Panc1 (cell line): ENCODE measurements around the gene NIPAL3. TPM values are rescaled to one million over a fixed set of nuclear protein-coding genes. Genes with fewer than 3 reads are reported as not detected.

ENCODE experiments used
- ATAC-seq: fragments of 200-7000 bp; cut with Tn5 transposase; 2 replicates; pipeline ENCODE4 v1.9.1; 2020; ENCODE audit warnings: mild to moderate bottlenecking, moderate library complexity
- BruUV-seq: library from RNA; stranded (reverse); fragments of 400-500 nt; replicated peaks from 2 replicates; lab custom pipeline; 2021; lab: Mats Ljungman, UMichigan
- CTCF ChIA-PET: fragments of 300-600 bp; sonication (Branson Sonifier 250); formaldehyde crosslinking; loops from one replicate; lab custom pipeline; 2022; ENCODE audit warnings: antibody characterized with exemption; lab: Charles Lee
- POLR2A ChIA-PET: fragments of 300-600 bp; sonication (Branson Sonifier 250); formaldehyde crosslinking; loops from one replicate; lab custom pipeline; 2022; ENCODE audit warnings: antibody characterized with exemption; lab: Charles Lee
- DNase-seq: peaks from one replicate; pipeline ENCODE4 v3.0.0-alpha.2; 2010; ENCODE audit warnings: low read depth, low spot score
- H3K27ac ChIP-seq: 2 replicates; pipeline ENCODE4 v1.5.1; 2011; ENCODE audit warnings: mild to moderate bottlenecking, low read length, inconsistent platforms
- H3K27me3 ChIP-seq: fragments of 200-500 bp; sonication (Bioruptor generic); 2 replicates; pipeline ENCODE4 v1.6.0; 2014; ENCODE audit warnings: low read length, inconsistent platforms; ENCODE audit not compliant: control insufficient read depth, insufficient read depth
- H3K36me3 ChIP-seq: fragments of 200-500 bp; sonication (Bioruptor generic); 2 replicates; pipeline ENCODE4 v1.5.1; 2014; ENCODE audit warnings: inconsistent platforms, mild to moderate bottlenecking, low read length, moderate library complexity; ENCODE audit not compliant: control insufficient read depth, insufficient read depth
- H3K4me1 ChIP-seq: 2 replicates; pipeline ENCODE4 v1.5.1; 2011; ENCODE audit warnings: inconsistent platforms, mild to moderate bottlenecking, low read length, moderate library complexity; ENCODE audit not compliant: control insufficient read depth, insufficient read depth
- H3K4me3 ChIP-seq, 2 experiments: 2 replicates each; pipeline ENCODE4 v1.5.1; 2011 to 2012; ENCODE audit warnings: low read depth in 2 of 2, low read length in 2 of 2, mild to moderate bottlenecking in 2 of 2, inconsistent platforms in 1 of 2, moderate library complexity in 1 of 2
- H3K9me3 ChIP-seq: fragments of 200-500 bp; sonication (Bioruptor generic); 2 replicates; pipeline ENCODE4 v1.5.1; 2014; ENCODE audit warnings: low read depth, mild to moderate bottlenecking, inconsistent platforms, low read length, moderate library complexity; ENCODE audit not compliant: control insufficient read depth, insufficient read depth
- POLR2AphosphoS5 ChIP-seq: IDR thresholded peaks from 2 replicates; pipeline ENCODE4 v1.6.1; 2012; ENCODE audit warnings: mild to moderate bottlenecking, low read depth, low read length, moderate library complexity
- SIN3A ChIP-seq: IDR thresholded peaks from 2 replicates; pipeline ENCODE4 v1.6.1; 2012; ENCODE audit warnings: low read depth, mild to moderate bottlenecking, low read length, moderate library complexity, borderline replicate concordance; ENCODE audit not compliant: insufficient read depth
- TCF7L2 ChIP-seq: IDR thresholded peaks from 2 replicates; pipeline ENCODE4 v1.6.1; 2011; ENCODE audit warnings: mild to moderate bottlenecking, low read depth, low read length, inconsistent platforms
- in situ Hi-C: cut with HindIII; loops from 2 replicates; pipeline ENCODE4 v1.10.0; 2016; ENCODE audit warnings: low sequenced_read_pairs, low pct_unique_long_range_greater_than_20kb
- intact Hi-C: fragments of 100-400 bp; cut with micrococcal nuclease; formaldehyde crosslinking; loops from one replicate; pipeline ENCODE4 v1.10.0; 2022; ENCODE audit not compliant: unreplicated experiment
- total RNA-seq: library from RNA; stranded (reverse); gene quantifications from one replicate; pipeline ENCODE4 v1.2.1, GENCODE V29; 2021; ENCODE audit not compliant: unreplicated experiment
- TF ChIP-seq, protein P1 (sequence below), 2 experiments: IDR thresholded peaks; 2 replicates each; pipeline ENCODE4 v1.6.1; 2011 to 2012; ENCODE audit warnings: low read depth in 2 of 2, control low read depth in 1 of 2, low read length in 1 of 2, mild to moderate bottlenecking in 1 of 2, moderate library complexity in 1 of 2; ENCODE audit not compliant: insufficient read depth in 1 of 2
- TF ChIP-seq, protein P2 (sequence below): fragments of 450-650 bp; IDR thresholded peaks from 2 replicates; pipeline ENCODE4 v1.5.1; 2017; ENCODE audit warnings: mild to moderate bottlenecking

Gene NIPAL3
- total RNA-seq, 1 experiment from 2014 or later: 13.6 TPM

GRCh38 chr1:24392982-24393650 lies 22.5 kb upstream of the NIPAL3 start:
- Histone ChIP-seq H3K9me3 (no peaks in the 10 kb centered on the region), H3K27ac (no peak overlapping the region), H3K4me3 (no peak overlapping the region), H3K36me3 (no peaks in the 10 kb centered on the region), H3K27me3 (no peaks in the 10 kb centered on the region), H3K4me1 (peaks cover 22% of the 10 kb centered on the region)
- in situ Hi-C loops (loop anchor here (5.0 to 10.0 kb wide), 2 partner anchors 196 to 242 kb away; no protein-coding TSS in a partner anchor), intact Hi-C loops (loop anchor here (5.0 kb wide), 1 partner anchor 321 kb away; no protein-coding TSS in a partner anchor)
- ATAC-seq (no peak), DNase-seq (no peak)
- TF ChIP-seq POLR2AphosphoS5: no peak
- TF ChIP-seq, protein P1, sequence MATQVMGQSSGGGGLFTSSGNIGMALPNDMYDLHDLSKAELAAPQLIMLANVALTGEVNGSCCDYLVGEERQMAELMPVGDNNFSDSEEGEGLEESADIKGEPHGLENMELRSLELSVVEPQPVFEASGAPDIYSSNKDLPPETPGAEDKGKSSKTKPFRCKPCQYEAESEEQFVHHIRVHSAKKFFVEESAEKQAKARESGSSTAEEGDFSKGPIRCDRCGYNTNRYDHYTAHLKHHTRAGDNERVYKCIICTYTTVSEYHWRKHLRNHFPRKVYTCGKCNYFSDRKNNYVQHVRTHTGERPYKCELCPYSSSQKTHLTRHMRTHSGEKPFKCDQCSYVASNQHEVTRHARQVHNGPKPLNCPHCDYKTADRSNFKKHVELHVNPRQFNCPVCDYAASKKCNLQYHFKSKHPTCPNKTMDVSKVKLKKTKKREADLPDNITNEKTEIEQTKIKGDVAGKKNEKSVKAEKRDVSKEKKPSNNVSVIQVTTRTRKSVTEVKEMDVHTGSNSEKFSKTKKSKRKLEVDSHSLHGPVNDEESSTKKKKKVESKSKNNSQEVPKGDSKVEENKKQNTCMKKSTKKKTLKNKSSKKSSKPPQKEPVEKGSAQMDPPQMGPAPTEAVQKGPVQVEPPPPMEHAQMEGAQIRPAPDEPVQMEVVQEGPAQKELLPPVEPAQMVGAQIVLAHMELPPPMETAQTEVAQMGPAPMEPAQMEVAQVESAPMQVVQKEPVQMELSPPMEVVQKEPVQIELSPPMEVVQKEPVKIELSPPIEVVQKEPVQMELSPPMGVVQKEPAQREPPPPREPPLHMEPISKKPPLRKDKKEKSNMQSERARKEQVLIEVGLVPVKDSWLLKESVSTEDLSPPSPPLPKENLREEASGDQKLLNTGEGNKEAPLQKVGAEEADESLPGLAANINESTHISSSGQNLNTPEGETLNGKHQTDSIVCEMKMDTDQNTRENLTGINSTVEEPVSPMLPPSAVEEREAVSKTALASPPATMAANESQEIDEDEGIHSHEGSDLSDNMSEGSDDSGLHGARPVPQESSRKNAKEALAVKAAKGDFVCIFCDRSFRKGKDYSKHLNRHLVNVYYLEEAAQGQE (IDR thresholded peaks at IDR 0.05; ENCODE audit: insufficient read depth in 1 of 2, low read depth in 2 of 2, low read length in 1 of 2): no peak
- TF ChIP-seq TCF7L2: no peak
- TF ChIP-seq SIN3A: no peak
- TF ChIP-seq, protein P2, sequence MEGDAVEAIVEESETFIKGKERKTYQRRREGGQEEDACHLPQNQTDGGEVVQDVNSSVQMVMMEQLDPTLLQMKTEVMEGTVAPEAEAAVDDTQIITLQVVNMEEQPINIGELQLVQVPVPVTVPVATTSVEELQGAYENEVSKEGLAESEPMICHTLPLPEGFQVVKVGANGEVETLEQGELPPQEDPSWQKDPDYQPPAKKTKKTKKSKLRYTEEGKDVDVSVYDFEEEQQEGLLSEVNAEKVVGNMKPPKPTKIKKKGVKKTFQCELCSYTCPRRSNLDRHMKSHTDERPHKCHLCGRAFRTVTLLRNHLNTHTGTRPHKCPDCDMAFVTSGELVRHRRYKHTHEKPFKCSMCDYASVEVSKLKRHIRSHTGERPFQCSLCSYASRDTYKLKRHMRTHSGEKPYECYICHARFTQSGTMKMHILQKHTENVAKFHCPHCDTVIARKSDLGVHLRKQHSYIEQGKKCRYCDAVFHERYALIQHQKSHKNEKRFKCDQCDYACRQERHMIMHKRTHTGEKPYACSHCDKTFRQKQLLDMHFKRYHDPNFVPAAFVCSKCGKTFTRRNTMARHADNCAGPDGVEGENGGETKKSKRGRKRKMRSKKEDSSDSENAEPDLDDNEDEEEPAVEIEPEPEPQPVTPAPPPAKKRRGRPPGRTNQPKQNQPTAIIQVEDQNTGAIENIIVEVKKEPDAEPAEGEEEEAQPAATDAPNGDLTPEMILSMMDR: no peak
- ChIA-PET CTCF (interaction anchor here (0.7 to 4.3 kb wide), 8 partner anchors 71 to 243 kb away, joined by 3 to 125 read pairs (median 4); no protein-coding TSS in a partner anchor), POLR2A (no interaction called here)
- BruUV-seq: no TSS peak

DNA sequence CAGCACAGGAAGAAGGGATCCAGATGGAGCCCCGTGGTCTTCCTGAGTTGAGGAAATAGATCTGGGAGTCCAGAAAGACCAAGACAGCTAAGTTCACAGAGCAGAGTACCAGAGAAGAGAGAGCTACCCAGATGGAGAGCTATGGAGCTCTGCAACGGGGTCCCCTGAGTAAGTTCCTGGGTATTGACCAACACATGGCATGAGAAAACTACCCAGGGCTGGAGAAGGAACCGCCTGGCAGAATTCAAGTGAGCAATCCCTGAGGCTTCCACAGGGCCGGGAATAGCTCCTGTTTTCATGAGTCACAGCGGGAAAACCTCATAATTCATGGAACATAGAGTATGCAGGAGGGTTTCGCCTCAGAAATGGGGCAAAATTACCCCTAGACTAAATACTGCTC lies 21.7 kb upstream of the NIPAL3 start:
- DNase-seq (no peak), ATAC-seq (peak; percentile 24; the same call in 1 of the 2 replicates)
- in situ Hi-C loops (loop anchor here (5.0 to 10.0 kb wide), 2 partner anchors 197 to 241 kb away; no protein-coding TSS in a partner anchor), intact Hi-C loops (loop anchor here (5.0 kb wide), 1 partner anchor 322 kb away; no protein-coding TSS in a partner anchor)
- TF ChIP-seq SIN3A (no peak), TCF7L2 (no peak)
- TF ChIP-seq, protein P2: no peak
- ChIA-PET CTCF (interaction anchor here (0.7 to 4.3 kb wide), 4 partner anchors 21 to 244 kb away, joined by 3 to 125 read pairs (median 26); no protein-coding TSS in a partner anchor), POLR2A (no interaction called here)
- Histone ChIP-seq H3K36me3 (no peaks in the 10 kb centered on the region), H3K27me3 (no peaks in the 10 kb centered on the region), H3K27ac (no peak overlapping the region), H3K4me3 (no peak overlapping the region), H3K9me3 (no peaks in the 10 kb centered on the region), H3K4me1 (peaks cover 22% of the 10 kb centered on the region)
- no TSS peak for BruUV-seq
